ENCODE results near the gene RASSF8. TPM values are rescaled to one million over a fixed set of nuclear protein-coding genes. Genes with fewer than 3 reads are reported as not detected.
A peak's percentile ranks its signal among the peaks of the same experiment; 100 is the strongest.

Gene RASSF8
- total RNA-seq, 1 experiment from 2014 or later = 26.5 TPM

DNA sequence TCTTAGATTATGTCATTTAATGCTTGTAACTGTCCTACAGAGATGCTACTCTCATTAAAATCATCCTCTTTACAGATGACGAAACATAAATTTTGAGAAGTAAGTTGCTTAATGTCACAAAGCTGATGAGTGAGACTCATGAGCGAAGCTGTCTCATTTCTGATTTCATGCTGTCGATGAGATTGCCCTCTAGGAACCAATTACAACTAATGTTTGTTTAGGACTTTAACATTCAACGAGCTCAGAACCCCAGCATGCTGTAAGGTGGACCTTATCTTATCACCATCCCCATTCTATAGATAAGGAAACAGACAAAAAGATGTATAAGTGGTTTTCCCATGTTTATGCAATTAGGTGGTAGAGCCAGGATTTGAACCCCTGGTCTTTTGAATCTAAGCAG, 143.3 kb downstream of the RASSF8 start:
- H3F3A ChIP-seq (ENCODE audit: insufficient read depth, low read depth) = peaks cover 29% of the 10 kb centered on the region
- POLR2A ChIA-PET (ENCODE audit: unreplicated experiment) = interaction anchor here (0.6 to 0.8 kb wide), 5 partner anchors 11 to 1390 kb away, joined by 3 to 6 read pairs (median 3); no protein-coding TSS in a partner anchor
- no peaks in the 10 kb centered on the region for H4K20me1 ChIP-seq (ENCODE audit: insufficient read depth)
- CTCF ChIA-PET = no interaction called here
- peak overlapping the region; percentile 60 for H3K4me2 ChIP-seq
- no peak overlapping the region for H2AFZ ChIP-seq
- DNase-seq = no peak
- peak overlapping the region; percentile 82 for H3K27ac ChIP-seq
- H3K36me3 ChIP-seq (ENCODE audit: low read depth) = 0 out of 2 replicates have a peak, but pooled peaks cover 3% of the 10 kb centered on the region
- H3K4me1 ChIP-seq (replicated peaks; ENCODE audit: insufficient read depth) = peaks cover 70% of the 10 kb centered on the region
- intact Hi-C loops (cut with micrococcal nuclease; ENCODE audit: unreplicated experiment) = loop anchor here (1.0 to 5.0 kb wide), 8 partner anchors 10 to 731 kb away; partner anchors contain the start of gene ITPR2
- BruUV-seq (replicated peaks) = no TSS peak
- 0 out of 2 replicates have a peak, but pooled peaks cover 6% of the 10 kb centered on the region for H3K9me2 ChIP-seq (ENCODE audit: insufficient read depth)
- no peaks in the 10 kb centered on the region for H3K27me3 ChIP-seq (ENCODE audit: insufficient read depth, low read depth)
- no peak for TF ChIP-seq EZH2 (IDR thresholded peaks at IDR 0.05; ENCODE audit: low read depth)
- TF ChIP-seq, protein P1, sequence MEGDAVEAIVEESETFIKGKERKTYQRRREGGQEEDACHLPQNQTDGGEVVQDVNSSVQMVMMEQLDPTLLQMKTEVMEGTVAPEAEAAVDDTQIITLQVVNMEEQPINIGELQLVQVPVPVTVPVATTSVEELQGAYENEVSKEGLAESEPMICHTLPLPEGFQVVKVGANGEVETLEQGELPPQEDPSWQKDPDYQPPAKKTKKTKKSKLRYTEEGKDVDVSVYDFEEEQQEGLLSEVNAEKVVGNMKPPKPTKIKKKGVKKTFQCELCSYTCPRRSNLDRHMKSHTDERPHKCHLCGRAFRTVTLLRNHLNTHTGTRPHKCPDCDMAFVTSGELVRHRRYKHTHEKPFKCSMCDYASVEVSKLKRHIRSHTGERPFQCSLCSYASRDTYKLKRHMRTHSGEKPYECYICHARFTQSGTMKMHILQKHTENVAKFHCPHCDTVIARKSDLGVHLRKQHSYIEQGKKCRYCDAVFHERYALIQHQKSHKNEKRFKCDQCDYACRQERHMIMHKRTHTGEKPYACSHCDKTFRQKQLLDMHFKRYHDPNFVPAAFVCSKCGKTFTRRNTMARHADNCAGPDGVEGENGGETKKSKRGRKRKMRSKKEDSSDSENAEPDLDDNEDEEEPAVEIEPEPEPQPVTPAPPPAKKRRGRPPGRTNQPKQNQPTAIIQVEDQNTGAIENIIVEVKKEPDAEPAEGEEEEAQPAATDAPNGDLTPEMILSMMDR (conservative IDR thresholded peaks at IDR 0.05) = no peak
- H3K9me3 ChIP-seq (ENCODE audit: insufficient read depth, low read depth) = peaks cover 3% of the 10 kb centered on the region; the same call in 1 of the 2 replicates
- H3K79me2 ChIP-seq (ENCODE audit: low read depth) = no peaks in the 10 kb centered on the region
- peak overlapping the region; percentile 25; the same call in 1 of the 2 replicates for H3K4me3 ChIP-seq

GRCh38 chr12:26102953-26103352, 144.5 kb downstream of the RASSF8 start:
- H3K27ac ChIP-seq = no peak overlapping the region
- CTCF ChIA-PET = no interaction called here
- peaks cover 29% of the 10 kb centered on the region for H3F3A ChIP-seq (ENCODE audit: insufficient read depth, low read depth)
- H3K4me1 ChIP-seq (replicated peaks; ENCODE audit: insufficient read depth) = peaks cover 58% of the 10 kb centered on the region
- H3K9me2 ChIP-seq (ENCODE audit: insufficient read depth) = 0 out of 2 replicates have a peak, but pooled peaks cover 5% of the 10 kb centered on the region
- H3K9me3 ChIP-seq (ENCODE audit: insufficient read depth, low read depth) = peaks cover 3% of the 10 kb centered on the region; the same call in 1 of the 2 replicates
- H4K20me1 ChIP-seq (ENCODE audit: insufficient read depth) = no peaks in the 10 kb centered on the region
- H3K36me3 ChIP-seq (ENCODE audit: low read depth) = 0 out of 2 replicates have a peak, but pooled peaks cover 3% of the 10 kb centered on the region
- intact Hi-C loops (cut with micrococcal nuclease; ENCODE audit: unreplicated experiment) = loop anchor here (5.0 kb wide), 1 partner anchor 389 kb away; no protein-coding TSS in a partner anchor
- H3K79me2 ChIP-seq (ENCODE audit: low read depth) = no peaks in the 10 kb centered on the region
- no TSS peak for BruUV-seq (replicated peaks)
- no peak overlapping the region for H3K4me2 ChIP-seq
- no peak overlapping the region for H3K4me3 ChIP-seq
- DNase-seq = no peak
- H2AFZ ChIP-seq = no peak overlapping the region
- TF ChIP-seq, protein P1 (conservative IDR thresholded peaks at IDR 0.05) = no peak
- no peak for TF ChIP-seq EZH2 (IDR thresholded peaks at IDR 0.05; ENCODE audit: low read depth)
- POLR2A ChIA-PET (ENCODE audit: unreplicated experiment) = no interaction called here
- no peaks in the 10 kb centered on the region for H3K27me3 ChIP-seq (ENCODE audit: insufficient read depth, low read depth)

DNA sequence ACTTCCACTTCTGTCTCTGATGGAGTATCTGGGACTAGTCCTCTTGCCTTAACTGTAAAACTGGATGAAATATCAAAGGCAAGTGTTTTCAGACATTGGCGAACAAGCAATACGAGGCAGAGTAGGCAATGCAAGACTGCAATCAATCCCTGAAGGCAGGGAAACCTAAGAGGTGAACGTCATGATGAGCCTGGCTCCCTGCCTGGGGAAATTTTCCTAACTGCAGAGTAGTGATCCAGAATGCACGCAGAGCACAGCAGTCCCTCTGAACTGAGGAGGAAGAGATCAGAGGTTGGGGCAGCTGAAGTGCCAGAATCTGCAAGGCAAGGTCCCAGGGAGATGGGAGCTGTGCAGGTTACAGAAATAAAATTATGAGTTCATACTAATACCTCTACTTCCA, 147.9 kb downstream of the RASSF8 start:
- DNase-seq = no peak
- ChIA-PET POLR2A (ENCODE audit: unreplicated experiment) (no interaction called here), CTCF (no interaction called here)
- H3K36me3 ChIP-seq (ENCODE audit: low read depth) = no peaks in the 10 kb centered on the region
- TF ChIP-seq, protein P1 (conservative IDR thresholded peaks at IDR 0.05) = no peak
- no peak for TF ChIP-seq EZH2 (IDR thresholded peaks at IDR 0.05; ENCODE audit: low read depth)
- peaks cover 17% of the 10 kb centered on the region for H3F3A ChIP-seq (ENCODE audit: insufficient read depth, low read depth)
- H3K27me3 ChIP-seq (ENCODE audit: insufficient read depth, low read depth) = no peaks in the 10 kb centered on the region
- H2AFZ ChIP-seq = no peak overlapping the region
- H4K20me1 ChIP-seq (ENCODE audit: insufficient read depth) = no peaks in the 10 kb centered on the region
- no TSS peak for BruUV-seq (replicated peaks)
- H3K9me2 ChIP-seq (ENCODE audit: insufficient read depth) = no peaks in the 10 kb centered on the region
- no peak overlapping the region for H3K4me3 ChIP-seq
- no peak overlapping the region for H3K4me2 ChIP-seq
- H3K79me2 ChIP-seq (ENCODE audit: low read depth) = no peaks in the 10 kb centered on the region
- peaks cover 29% of the 10 kb centered on the region for H3K4me1 ChIP-seq (replicated peaks; ENCODE audit: insufficient read depth)
- intact Hi-C loops (cut with micrococcal nuclease; ENCODE audit: unreplicated experiment) = no loop called here
- no peak overlapping the region for H3K27ac ChIP-seq
- no peaks in the 10 kb centered on the region; the same call in 1 of the 2 replicates for H3K9me3 ChIP-seq (ENCODE audit: insufficient read depth, low read depth)

Measured in PC-9 (cell line).